Hindlimb muscle (tissue), 1 donor: Measurements from ENCODE around the gene ZC3H7B. TPM values are rescaled to one million over a fixed set of nuclear protein-coding genes. Genes with fewer than 3 reads are reported as not detected.
"Not testable (repeated sequence)": the region's sequence is repeated elsewhere in the genome, so short reads cannot be mapped to it uniquely, and the experiment has no call there.

Experiments
- DNase-seq: peaks from one replicate; pipeline ENCODE4 v3.0.0-alpha.2; 2013
- polyA plus RNA-seq: library from polyadenylated mRNA; unstranded; fragments of 120-200 nt; gene quantifications from one replicate; pipeline ENCODE4 v1.2.1, GENCODE V29; 2013; ENCODE audit not compliant: insufficient read length

Gene ZC3H7B
- polyA plus RNA-seq, 1 donor, result 43.4 TPM

DNA sequence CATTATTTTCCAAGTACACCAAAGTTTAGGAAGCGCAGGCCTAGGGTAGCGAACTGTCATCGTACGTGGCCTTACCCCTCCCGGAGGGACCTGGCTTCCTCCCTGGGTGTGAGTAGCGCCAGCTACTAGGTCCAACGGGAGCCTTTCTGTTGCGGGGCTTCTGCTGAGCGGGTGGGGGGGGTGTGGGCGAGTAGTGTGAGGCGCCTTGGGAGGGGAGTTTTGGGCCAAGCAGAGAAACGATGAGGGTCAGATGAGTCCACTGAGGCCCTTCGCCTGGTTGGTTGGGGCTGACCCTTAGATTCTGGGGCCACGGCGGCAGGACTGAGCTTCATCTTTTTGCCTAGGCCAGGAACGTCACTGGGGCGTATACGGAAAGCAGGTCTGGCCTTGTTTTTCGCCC, 81.3 kb downstream of the ZC3H7B start:
- DNase-seq, result peak; percentile 33

DNA sequence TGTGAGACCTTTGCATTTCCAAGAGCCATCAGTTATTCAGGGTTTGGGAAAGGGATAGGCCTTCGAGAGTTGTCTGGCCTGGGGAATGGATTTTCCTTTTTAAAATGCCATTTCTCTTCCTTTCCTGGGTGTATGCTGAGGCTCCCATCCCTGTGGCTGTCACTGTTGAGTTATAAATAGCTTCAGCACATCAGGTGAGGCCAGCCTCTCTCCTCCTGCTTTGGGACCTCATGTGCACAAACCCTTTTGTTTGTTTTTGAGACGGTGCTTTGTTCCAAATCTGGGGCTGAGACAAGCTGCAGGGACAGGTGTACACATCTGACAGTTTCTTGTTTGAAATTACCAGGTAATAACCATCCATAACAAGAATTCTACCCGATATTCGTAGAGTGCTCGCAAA, 81.8 kb downstream of the ZC3H7B start:
- no peak for DNase-seq

DNA sequence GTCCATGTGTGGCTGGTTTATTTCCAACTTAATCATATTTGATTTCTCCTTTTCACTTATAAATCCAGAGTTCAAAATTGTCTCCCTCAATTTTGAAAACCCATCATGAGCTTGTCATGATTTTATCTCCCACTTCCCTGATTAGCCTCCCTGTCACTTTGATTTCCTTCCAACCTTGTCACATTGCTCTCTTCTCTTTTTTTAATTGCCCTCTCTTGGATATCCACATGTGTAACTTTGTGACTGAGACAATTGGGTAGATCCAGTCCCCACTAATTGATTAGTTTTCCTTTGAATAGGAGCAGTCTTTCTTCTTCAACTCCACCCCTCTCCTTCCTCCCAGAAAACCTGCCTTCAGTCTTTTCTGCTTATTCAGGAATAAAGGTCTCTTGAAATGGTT, 82.8 kb downstream of the ZC3H7B start:
- no peak for DNase-seq

DNA sequence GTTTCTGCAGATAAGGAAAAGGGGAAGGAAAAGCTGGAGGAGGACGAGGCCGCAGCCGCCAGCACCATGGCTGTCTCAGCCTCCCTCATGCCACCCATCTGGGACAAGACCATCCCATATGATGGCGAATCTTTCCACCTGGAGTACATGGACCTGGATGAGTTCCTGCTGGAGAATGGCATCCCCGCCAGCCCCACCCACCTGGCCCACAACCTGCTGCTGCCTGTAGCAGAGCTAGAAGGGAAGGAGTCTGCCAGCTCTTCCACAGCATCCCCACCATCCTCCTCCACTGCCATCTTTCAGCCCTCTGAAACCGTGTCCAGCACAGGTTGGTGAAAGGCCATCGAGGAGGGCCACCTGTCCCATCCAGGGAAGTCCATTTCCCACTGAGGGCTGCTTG, 86.0 kb downstream of the ZC3H7B start:
- DNase-seq, result no peak

DNA sequence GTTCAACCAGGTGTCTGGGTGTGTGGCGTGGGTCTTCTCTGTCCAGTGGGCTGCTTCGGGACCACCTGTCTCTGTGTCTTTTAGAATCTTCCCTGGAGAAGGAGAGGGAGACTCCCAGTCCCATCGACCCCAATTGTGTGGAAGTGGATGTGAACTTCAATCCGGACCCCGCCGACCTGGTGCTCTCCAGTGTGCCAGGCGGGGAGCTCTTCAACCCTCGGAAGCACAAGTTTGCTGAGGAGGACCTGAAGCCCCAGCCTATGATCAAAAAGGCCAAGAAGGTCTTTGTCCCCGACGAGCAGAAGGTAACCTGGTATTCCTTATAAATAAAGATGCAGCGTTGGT, 92.7 kb downstream of the ZC3H7B start:
- no peak for DNase-seq

DNA sequence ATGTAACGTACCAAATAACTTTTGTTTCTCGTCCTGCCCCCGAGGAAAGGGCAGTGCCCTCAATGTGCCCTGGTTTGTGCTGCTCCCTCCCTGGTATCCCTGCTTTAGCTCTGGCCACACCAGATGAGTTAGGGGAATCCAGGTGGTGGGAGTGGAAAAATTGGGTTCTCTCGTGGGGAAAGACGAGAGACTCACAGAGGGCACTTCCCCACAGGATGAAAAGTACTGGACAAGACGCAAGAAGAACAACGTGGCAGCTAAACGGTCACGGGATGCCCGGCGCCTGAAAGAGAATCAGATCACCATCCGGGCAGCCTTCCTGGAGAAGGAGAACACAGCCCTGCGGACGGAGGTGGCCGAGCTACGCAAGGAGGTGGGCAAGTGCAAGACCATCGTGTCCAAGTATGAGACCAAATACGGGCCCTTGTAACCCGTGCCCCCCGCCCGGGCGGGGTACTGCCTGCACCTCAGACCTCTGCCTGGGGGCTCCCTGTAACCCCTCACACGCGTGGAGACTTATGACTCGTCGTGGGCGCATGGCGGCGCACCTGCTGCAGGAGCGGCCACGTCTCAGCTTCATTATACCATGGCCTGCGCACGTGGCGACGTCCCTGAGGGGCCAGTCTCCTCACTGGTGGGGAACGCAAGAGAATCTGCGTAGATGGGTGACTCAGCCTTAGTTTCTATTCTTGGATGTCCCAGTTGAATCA, 94.4 kb downstream of the ZC3H7B start:
- no peak for DNase-seq

DNA sequence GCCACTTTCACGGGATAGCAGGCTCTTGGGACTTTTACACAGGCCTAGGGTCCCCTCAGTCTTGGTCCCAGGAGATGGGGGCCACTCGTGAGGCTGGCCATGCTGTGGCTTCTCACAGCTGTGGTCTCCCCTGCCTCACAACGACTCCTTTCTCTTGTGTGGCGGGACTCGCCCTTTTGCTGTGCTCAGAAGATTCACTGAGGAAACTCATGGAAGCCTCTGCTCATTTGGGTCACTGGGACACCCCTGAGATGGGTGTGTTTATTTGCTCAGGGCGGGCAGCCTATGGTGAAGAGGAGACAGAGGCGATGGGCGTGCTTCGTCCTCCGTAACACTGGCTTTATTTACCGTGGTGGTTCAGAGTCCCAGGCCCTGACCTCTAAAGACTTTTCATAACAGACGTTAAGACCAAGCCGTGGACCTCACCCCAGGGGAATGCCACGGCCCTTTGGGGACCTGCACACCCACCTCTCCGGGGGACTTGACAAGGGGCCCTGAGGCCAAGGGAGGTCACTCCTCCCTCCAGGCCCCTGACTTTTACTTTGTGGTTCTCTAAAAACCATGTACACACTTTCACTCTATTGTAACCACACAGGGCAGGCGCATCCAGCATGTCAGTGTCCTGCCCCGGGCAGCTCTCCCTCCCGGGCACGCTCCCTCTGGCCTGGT, 96.0 kb downstream of the ZC3H7B start:
- no peak for DNase-seq

DNA sequence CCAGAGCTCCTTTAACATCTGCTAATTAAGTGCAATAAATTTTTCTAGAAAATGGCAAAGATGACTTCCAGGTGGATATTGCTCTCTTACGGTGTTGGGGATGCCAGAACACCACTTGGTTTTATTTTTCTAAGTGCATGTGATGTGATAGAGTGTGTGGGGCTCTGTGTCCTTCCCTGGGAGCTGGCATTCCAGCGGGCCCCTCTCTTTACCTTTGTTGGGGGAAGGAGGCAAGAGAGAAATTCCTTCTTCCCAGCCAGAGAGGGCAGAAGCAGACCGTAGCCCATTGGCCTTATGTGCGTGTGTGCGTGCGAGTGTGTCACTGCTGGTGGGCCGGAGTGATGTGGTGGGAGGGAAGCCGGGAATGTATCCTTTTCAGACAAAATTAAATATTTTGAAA, 97.6 kb downstream of the ZC3H7B start:
- no peak for DNase-seq

DNA sequence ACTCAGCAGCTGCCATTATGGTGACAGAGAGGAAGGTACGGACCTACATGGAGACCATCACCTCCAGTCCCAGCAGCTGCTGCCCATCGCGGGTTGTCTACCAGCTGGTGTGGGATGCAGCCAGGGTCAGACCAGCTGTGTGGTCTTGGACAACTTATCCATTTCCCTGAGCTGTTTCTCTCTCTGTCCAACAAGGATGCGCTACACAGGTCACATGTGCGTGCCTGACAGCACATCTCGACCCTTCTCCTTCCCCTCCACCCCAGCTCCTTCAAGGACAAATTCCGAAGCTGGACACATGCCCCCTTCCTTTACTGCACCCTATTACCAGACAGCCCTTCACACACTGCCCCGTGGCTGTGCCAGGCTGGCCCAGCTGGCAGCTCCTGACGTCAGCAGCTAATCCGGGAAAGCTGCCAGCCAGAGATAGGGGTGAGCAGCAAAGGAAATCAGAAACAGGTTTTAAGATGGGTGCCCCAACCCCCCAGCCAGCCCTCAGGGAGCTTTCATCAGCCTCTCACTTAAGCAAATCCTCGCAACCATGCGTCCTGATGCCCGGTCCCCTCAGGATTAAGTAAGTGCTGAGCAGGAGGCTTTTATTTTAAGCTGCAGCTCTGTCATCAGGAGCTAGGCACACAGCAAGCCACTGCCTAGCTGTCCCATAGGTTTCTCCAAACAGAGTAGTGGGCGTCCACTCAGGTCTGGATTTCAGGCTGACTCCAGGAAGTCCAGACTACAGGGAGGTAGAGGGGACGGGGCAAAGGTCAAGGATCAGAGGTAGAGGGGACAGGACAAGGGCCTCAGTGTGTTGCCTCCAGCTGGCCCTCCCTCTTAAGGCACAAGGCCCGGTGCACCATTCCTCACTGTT, 100.7 kb downstream of the ZC3H7B start:
- DNase-seq, result peak; percentile 52

DNA sequence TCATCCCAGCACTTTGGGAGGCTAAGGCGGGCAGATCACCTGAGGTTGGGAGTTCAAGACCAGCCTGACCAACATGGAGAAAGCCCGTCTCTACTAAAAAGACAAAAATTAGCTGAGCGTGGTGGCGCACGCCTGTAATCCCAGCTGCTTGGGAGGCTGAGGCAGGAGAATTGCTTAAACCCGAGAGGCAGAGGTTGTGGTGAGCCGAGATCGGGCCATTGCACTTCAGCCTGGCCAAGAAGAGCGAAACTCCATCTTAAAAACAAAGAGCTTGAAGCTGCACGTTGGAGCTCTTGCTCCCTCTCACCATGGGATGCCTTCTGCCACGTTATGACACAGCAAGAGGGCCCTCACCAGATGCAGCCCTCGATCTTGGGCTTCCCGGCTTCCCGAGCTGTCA, 101.5 kb downstream of the ZC3H7B start:
- DNase-seq, result not testable (repeated sequence)

DNA sequence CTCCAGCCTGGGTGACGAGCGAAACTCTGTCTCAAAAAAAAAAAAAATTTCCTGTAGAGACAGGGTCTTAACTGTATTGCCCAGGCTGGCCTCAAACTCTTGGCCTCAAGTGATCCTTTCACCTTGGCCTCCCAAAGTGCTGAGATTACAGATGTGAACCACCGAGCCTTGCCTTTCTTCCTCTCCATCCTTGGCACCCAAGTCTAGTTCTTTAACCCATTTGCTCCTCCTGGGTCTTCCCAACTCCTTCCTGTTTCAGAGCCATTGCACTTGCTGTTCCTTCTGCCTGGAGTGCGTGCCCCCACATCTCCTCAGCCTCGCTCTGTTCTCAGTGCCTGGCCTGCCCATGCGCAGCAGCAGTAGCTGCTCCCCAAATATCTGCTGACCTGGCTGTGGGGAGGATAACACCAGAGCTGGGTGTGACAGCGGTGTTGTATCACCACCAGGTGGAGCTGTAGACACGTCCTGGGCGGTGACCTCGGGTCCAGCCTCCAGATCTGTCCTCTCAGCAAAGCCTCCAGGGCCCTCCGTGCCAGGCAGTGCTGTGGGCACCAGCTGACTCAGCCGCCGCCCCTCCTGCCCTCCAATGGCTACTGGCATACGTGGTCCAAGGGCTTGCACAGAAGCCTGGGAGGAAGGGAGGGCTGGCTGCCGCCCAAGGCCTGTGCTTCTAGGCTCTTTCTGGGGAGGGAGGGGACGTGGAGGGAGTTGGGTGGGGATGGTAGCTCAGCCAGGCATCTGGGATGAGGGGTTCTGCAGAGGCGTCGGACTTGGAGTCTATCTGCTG, 102.4 kb downstream of the ZC3H7B start:
- peak; percentile 80 for DNase-seq

DNA sequence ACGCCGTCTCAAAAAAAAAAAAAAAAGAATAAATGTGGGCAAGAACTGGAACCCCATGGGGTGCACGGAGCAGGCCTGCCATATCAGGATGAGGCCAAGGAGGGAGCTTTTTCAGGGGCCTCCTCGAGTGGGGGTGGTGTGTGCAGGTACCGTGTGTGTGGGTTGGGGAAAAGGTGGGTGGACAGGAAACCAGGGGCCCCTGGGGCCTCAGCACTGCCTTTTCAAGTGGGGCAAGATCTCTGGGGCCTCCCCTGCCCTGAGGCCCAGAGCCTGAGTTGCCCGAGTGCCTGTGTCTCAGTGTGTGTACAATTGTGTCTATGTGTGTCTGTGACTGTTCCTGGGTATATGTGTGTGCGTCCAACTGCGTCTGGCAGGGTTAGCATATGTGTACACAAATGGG, 104.3 kb downstream of the ZC3H7B start:
- no peak for DNase-seq

DNA sequence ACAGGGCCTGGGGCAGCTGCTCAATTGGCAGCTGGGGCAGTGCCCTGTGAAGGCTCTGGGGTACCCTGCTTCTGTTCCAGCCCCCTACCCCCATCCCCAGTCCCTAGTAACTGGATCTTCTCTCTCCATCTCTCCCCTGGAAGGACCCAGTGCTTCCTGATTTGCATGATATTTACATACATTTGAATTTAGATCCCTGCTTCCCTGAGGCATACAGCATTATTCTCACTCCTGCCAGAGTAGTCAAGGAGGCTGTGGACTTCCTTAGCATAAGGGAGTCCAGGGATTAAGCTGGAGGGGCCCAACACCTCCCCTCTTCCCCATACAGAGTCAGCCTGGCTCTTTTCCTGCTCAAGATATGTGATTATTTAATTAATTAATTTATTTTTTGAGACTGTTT, 105.1 kb downstream of the ZC3H7B start:
- no peak for DNase-seq

DNA sequence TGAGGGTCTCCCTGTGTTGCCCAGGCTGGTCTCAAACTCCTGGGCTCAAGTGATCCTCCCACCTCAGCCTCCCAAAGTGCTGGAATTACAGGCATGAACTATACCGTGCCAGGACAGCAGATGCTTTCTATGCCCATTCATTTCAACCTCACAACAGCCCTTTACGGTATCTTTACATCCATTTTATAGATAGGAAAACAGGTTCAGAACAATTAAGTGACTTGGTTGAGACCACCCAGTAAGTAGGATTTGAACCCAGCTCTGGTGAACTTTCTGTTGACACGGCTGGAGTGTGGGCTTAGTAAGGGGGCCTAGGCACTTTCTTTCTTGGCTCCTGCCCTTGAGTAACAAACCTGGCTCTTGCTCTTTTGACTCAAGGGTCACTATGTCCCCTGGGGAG, 106.1 kb downstream of the ZC3H7B start:
- DNase-seq, result no peak

DNA sequence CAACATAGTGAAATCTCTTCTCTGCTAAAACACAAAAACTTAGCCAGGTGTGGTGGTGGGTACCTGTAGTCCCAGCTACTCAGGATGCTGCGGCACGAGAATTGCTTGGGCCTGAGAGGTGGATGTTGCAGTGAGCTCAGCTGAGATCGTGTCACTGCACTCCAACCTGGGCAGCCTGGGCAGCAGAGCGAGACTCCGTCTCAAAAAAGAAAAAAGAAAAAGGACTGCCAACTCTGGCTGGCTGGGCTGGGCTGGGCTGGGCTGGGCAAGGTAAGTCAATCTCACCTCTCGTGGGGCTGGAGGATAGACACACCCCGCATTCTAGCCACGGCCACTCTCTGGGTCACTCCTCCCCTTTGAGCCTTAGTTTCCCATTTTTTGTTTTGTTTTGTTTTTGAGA, 107.3 kb downstream of the ZC3H7B start:
- no peak for DNase-seq

Other genes with a start within 250 kb of the ZC3H7B start
- gene EP300, start 208.9 kb upstream of the ZC3H7B start, polyA plus RNA-seq, result 41.2 TPM
- 15.5 TPM for gene L3MBTL2, start 96.2 kb upstream of the ZC3H7B start, polyA plus RNA-seq
- gene CHADL, start 60.6 kb upstream of the ZC3H7B start, polyA plus RNA-seq, result 4.9 TPM
- gene RANGAP1, start 15.3 kb upstream of the ZC3H7B start, polyA plus RNA-seq, result 31.1 TPM
- gene TEF, start 80.4 kb downstream of the ZC3H7B start, polyA plus RNA-seq, result 11.9 TPM
- gene TOB2, start 145.3 kb downstream of the ZC3H7B start, polyA plus RNA-seq, result 40.7 TPM
- gene PHF5A, start 167.2 kb downstream of the ZC3H7B start, polyA plus RNA-seq, result 29.4 TPM
- gene ACO2, start 167.6 kb downstream of the ZC3H7B start, polyA plus RNA-seq, result 117 TPM
- gene POLR3H, start 242.9 kb downstream of the ZC3H7B start, polyA plus RNA-seq, result 20.4 TPM